Esophagus squamous epithelium (tissue), 4 donors: ENCODE measurements around the gene EPHA1.

Source experiments
- CTCF ChIP-seq, 6 experiments: fragments of 450-650 bp in 4 of 6; fragments of 200-600 bp in 2 of 6; sonication (generic) in 2 of 6; IDR thresholded peaks; one replicate each; pipeline ENCODE4 v1.5.1; 2016 to 2019; ENCODE audit warnings: antibody characterized with exemption in 6 of 6, mild to moderate bottlenecking in 4 of 6, moderate library complexity in 4 of 6
- POLR2A ChIP-seq, 4 donors: fragments of 450-650 bp; IDR thresholded peaks; one replicate each; pipeline ENCODE4 v1.6.1; 2017; ENCODE audit warnings: antibody characterized with exemption in 4 of 4, mild to moderate bottlenecking in 4 of 4, moderate library complexity in 3 of 4

GRCh38 chr7:143452495-143452894, 43.8 kb upstream of the EPHA1 start:
- TF ChIP-seq CTCF (IDR thresholded peaks at IDR 0.05) (no peak), POLR2A (IDR thresholded peaks at IDR 0.05) (no peak)
